GM21529 (cell line): ENCODE data around the gene LRRC70.
"Not testable (repeated sequence)": the region's sequence is repeated elsewhere in the genome, so short reads cannot be mapped to it uniquely, and the experiment has no call there.

Experiments used
- ATAC-seq: cut with Tn5 transposase; IDR thresholded peaks from one replicate; pipeline ENCODE4 v1.9.1; 2021; ENCODE audit not compliant: unreplicated experiment

LRRC70 gene

GRCh38 chr5:62578540-62578939 is at the start of gene LRRC70:
TSS of gene LRRC70 (plus strand) at chr5:62578819. CDS start at chr5:62579439, 620 bp downstream.
- peak; percentile 79 for ATAC-seq

- no peak for ATAC-seq
Observed at GRCh38 chr5:62533597-62533996, 45.0 kb upstream of the LRRC70 start.

GRCh38 chr5:62534461-62535236 is 44.0 kb upstream of the LRRC70 start:
- no peak for ATAC-seq

GRCh38 chr5:62536232-62536631 is 42.4 kb upstream of the LRRC70 start:
- no peak for ATAC-seq

GRCh38 chr5:62536783-62537182 is 41.8 kb upstream of the LRRC70 start:
- no peak for ATAC-seq

- peak; percentile 59 for ATAC-seq
Observed at GRCh38 chr5:62538017-62538942, 40.3 kb upstream of the LRRC70 start.

GRCh38 chr5:62542720-62543119 is 35.9 kb upstream of the LRRC70 start:
- ATAC-seq: no peak

- ATAC-seq: no peak
Observed at GRCh38 chr5:62547945-62548630, 30.5 kb upstream of the LRRC70 start.

GRCh38 chr5:62550103-62550502 is 28.5 kb upstream of the LRRC70 start:
- ATAC-seq: no peak

GRCh38 chr5:62555930-62556329 is 22.7 kb upstream of the LRRC70 start:
- no peak for ATAC-seq

GRCh38 chr5:62558941-62559340 is 19.7 kb upstream of the LRRC70 start:
- no peak for ATAC-seq

- ATAC-seq: no peak
Observed at GRCh38 chr5:62560786-62561185, 17.8 kb upstream of the LRRC70 start.

GRCh38 chr5:62561896-62562295 is 16.7 kb upstream of the LRRC70 start:
- ATAC-seq: no peak

GRCh38 chr5:62562867-62563266 is 15.8 kb upstream of the LRRC70 start:
- ATAC-seq: no peak

GRCh38 chr5:62564101-62564500 is 14.5 kb upstream of the LRRC70 start:
- ATAC-seq: no peak

GRCh38 chr5:62565740-62566139 is 12.9 kb upstream of the LRRC70 start:
- not testable (repeated sequence) for ATAC-seq

GRCh38 chr5:62568143-62568542 is 10.5 kb upstream of the LRRC70 start:
- ATAC-seq: no peak

- ATAC-seq: no peak
Observed at GRCh38 chr5:62568800-62569432, 9.7 kb upstream of the LRRC70 start.

- no peak for ATAC-seq
Observed at GRCh38 chr5:62569470-62569869, 9.1 kb upstream of the LRRC70 start.

GRCh38 chr5:62572918-62573514 is 5.6 kb upstream of the LRRC70 start:
- no peak for ATAC-seq
